ENCODE results near the gene GTPBP3.
"Not testable (repeated sequence)": the region's sequence is repeated elsewhere in the genome, so short reads cannot be mapped to it uniquely, and the experiment has no call there.

Gene GTPBP3

GRCh38 chr19:17341845-17342244 lies 4.5 kb downstream of the GTPBP3 start:
- no peak for DNase-seq

- DNase-seq, result no peak
These were observed 8.8 kb downstream of the GTPBP3 start for GRCh38 chr19:17346109-17346671.

GRCh38 chr19:17347361-17347760 lies 10.0 kb downstream of the GTPBP3 start:
- no peak for DNase-seq

- no peak for DNase-seq
These were observed 10.5 kb downstream of the GTPBP3 start for GRCh38 chr19:17347877-17348276.

GRCh38 chr19:17348700-17349099 lies 11.3 kb downstream of the GTPBP3 start:
- DNase-seq, result no peak

GRCh38 chr19:17351815-17352435 lies 14.6 kb downstream of the GTPBP3 start:
- DNase-seq, result no peak

- no peak for DNase-seq
These were observed 15.4 kb downstream of the GTPBP3 start for GRCh38 chr19:17352608-17353280.

- DNase-seq, result no peak
These were observed 16.0 kb downstream of the GTPBP3 start for GRCh38 chr19:17353386-17353785.

- no peak for DNase-seq
These were observed 19.8 kb downstream of the GTPBP3 start for GRCh38 chr19:17357078-17357666.

GRCh38 chr19:17357724-17358123 lies 20.4 kb downstream of the GTPBP3 start:
- no peak for DNase-seq

GRCh38 chr19:17358395-17358794 lies 21.0 kb downstream of the GTPBP3 start:
- DNase-seq, result no peak

GRCh38 chr19:17359905-17360800 lies 22.8 kb downstream of the GTPBP3 start:
- DNase-seq, result no peak

GRCh38 chr19:17363852-17364605 lies 26.7 kb downstream of the GTPBP3 start:
- not testable (repeated sequence) for DNase-seq

GRCh38 chr19:17365361-17365760 lies 28.0 kb downstream of the GTPBP3 start:
- DNase-seq, result no peak

- no peak for DNase-seq
These were observed 32.8 kb downstream of the GTPBP3 start for GRCh38 chr19:17370026-17370587.

GRCh38 chr19:17376935-17377600 lies 39.7 kb downstream of the GTPBP3 start, which contains the start of gene PLVAP:
Gene PLVAP, minus strand, starts transcription at chr19:17377342. Its CDS starts 54 bp downstream, at chr19:17377288.
- DNase-seq, result no peak

- no peak for DNase-seq
These were observed 40.9 kb downstream of the GTPBP3 start for GRCh38 chr19:17378271-17378670.

- no peak for DNase-seq
These were observed 41.9 kb downstream of the GTPBP3 start for GRCh38 chr19:17379221-17379631.

GRCh38 chr19:17380426-17381138 lies 43.2 kb downstream of the GTPBP3 start:
- no peak for DNase-seq

- DNase-seq, result no peak
These were observed 48.7 kb downstream of the GTPBP3 start for GRCh38 chr19:17385878-17386611.
